Measurements from ENCODE around the gene MSN.
"Not testable (repeated sequence)": the region's sequence is repeated elsewhere in the genome, so short reads cannot be mapped to it uniquely, and the experiment has no call there.

MSN gene

DNA sequence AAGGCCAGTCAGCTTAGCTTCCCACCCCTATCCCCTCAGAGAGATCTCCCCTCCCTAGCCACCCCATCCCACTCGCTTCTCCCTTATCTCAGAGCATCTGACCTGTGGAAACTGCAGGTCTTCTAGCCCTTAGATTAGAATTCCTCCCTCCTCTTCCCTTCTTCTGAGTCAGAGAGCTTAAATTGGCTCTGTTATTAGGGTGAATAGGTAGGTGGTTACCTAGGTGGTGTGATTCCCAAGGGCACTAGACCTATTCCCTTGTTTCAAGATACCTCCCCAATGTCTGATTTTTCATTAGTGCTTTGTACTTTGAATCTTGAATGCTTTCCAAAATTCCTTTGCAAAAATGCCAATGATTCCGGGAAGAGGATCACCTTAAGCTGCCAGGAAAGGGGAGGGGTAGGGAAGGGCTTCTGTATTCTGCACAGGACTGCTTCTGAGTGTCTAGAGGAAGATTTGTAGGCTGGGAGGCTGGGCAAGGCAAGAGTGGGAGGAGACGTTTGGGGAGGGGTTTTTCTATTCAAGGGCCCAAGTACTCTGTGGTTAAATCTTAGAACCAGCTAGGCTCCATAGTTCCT is 24.5 kb upstream of the MSN start:
- DNase-seq (ENCODE audit: insufficient read length, low spot score) (no peak), FAIRE-seq (no peak)
- TF ChIP-seq PAX5 (IDR thresholded peaks at IDR 0.05; ENCODE audit: insufficient read depth, low read length, severe bottlenecking), result no peak
- no peak for TF ChIP-seq POLR2A (IDR thresholded peaks at IDR 0.05; ENCODE audit: low read depth, low read length)
- no peak for TF ChIP-seq POU2F2 (IDR thresholded peaks at IDR 0.05; ENCODE audit: low read depth, low read length)
- no peak for TF ChIP-seq POLR2AphosphoS5 (IDR thresholded peaks at IDR 0.05; ENCODE audit: low read depth, low read length)
- TF ChIP-seq TAF1 (IDR thresholded peaks at IDR 0.05; ENCODE audit: low read depth, low read length), result no peak
- no peak for TF ChIP-seq SPI1 (IDR thresholded peaks at IDR 0.05; ENCODE audit: low read depth, low read length)

DNA sequence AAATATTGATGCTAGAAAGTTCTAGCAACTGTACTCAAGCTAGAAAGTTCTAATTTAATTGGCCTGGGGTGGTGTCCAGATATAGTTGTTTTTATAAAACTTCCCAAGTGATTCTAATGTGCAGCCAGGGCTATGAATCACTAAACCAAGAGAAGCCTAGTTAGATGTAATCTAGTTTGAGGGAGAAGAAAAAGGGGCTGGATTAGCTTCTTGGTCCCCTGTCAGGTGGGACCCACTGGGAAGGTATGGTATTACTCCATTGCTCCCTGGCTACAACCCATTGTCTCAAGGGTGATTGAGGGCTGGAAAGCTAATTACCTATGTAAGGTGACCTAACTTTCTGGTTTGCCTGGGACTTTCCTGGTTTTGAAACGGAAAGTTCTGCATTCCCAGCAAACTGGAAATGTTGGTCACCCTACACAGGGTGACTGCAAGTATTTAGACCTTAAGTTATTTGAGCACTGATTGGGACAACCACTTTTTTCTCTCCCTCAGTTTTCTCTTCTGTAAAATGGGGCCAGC is 23.9 kb upstream of the MSN start:
- DNase-seq (ENCODE audit: insufficient read length, low spot score) (no peak), FAIRE-seq (peak; percentile 5)
- TF ChIP-seq SPI1 (IDR thresholded peaks at IDR 0.05; ENCODE audit: low read depth, low read length) (no peak), POLR2AphosphoS5 (IDR thresholded peaks at IDR 0.05; ENCODE audit: low read depth, low read length) (no peak), TAF1 (IDR thresholded peaks at IDR 0.05; ENCODE audit: low read depth, low read length) (no peak), POU2F2 (IDR thresholded peaks at IDR 0.05; ENCODE audit: low read depth, low read length) (no peak), PAX5 (IDR thresholded peaks at IDR 0.05; ENCODE audit: insufficient read depth, low read length, severe bottlenecking) (no peak), POLR2A (IDR thresholded peaks at IDR 0.05; ENCODE audit: low read depth, low read length) (no peak)

DNA sequence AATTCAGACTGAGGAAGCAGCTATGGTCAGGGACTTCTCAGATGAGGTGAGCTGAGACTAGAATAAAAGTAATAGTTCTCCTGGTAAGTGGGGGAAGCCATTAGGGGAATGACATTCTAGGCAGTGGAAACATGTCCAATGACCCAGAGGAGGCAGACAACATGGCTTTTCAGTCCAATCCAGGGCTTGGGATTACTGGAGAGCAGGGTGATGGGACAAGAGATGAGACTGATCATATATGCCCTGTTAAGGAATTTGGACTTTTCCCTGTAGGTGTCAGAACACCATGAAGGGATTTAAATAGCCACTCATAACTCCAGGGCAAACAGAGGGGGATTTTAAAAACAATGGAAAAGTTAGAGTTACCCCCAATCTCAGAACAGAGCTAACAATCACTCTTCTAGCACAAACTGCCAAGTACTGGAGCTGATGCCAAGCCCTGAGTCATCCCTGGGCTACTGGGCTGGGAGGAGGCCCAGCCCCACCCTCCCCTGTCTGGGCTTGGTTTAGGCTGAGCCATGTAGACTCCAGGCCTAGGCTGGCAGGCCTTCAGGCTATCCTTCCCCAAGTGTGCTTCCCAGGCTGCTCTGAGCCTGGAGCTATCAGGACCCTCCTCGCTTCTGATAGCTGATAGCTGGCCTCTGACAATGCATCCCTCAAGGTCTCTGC is 22.7 kb upstream of the MSN start:
- TF ChIP-seq POU2F2 (IDR thresholded peaks at IDR 0.05; ENCODE audit: low read depth, low read length) (no peak), POLR2A (IDR thresholded peaks at IDR 0.05; ENCODE audit: low read depth, low read length) (no peak), TAF1 (IDR thresholded peaks at IDR 0.05; ENCODE audit: low read depth, low read length) (no peak), POLR2AphosphoS5 (IDR thresholded peaks at IDR 0.05; ENCODE audit: low read depth, low read length) (no peak), SPI1 (IDR thresholded peaks at IDR 0.05; ENCODE audit: low read depth, low read length) (no peak), PAX5 (IDR thresholded peaks at IDR 0.05; ENCODE audit: insufficient read depth, low read length, severe bottlenecking) (no peak)
- FAIRE-seq, result no peak
- DNase-seq (ENCODE audit: insufficient read length, low spot score), result no peak

DNA sequence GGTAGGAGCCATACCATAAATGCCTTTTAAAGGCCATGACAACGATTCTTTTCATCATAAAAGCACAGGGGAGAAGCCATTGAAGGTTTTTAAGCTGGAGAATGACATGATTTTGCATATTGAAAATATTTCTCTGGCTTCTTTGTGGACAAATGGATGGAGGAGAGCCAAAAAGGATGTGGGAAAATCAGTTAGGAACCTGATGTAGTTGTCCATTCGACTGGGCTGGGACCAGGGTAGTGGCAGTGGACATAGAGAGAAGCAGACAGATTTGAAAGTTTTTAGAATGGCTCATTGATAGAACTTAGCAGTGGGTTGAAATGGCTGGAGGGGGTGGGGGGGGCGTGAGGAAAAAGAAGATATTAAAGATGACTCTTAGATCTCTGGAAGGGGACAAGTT is 19.7 kb upstream of the MSN start:
- TF ChIP-seq SPI1 (IDR thresholded peaks at IDR 0.05; ENCODE audit: low read depth, low read length) (no peak), POLR2A (IDR thresholded peaks at IDR 0.05; ENCODE audit: low read depth, low read length) (no peak), PAX5 (IDR thresholded peaks at IDR 0.05; ENCODE audit: insufficient read depth, low read length, severe bottlenecking) (no peak), POU2F2 (IDR thresholded peaks at IDR 0.05; ENCODE audit: low read depth, low read length) (no peak), POLR2AphosphoS5 (IDR thresholded peaks at IDR 0.05; ENCODE audit: low read depth, low read length) (no peak), TAF1 (IDR thresholded peaks at IDR 0.05; ENCODE audit: low read depth, low read length) (no peak)
- FAIRE-seq (no peak), DNase-seq (ENCODE audit: insufficient read length, low spot score) (no peak)

DNA sequence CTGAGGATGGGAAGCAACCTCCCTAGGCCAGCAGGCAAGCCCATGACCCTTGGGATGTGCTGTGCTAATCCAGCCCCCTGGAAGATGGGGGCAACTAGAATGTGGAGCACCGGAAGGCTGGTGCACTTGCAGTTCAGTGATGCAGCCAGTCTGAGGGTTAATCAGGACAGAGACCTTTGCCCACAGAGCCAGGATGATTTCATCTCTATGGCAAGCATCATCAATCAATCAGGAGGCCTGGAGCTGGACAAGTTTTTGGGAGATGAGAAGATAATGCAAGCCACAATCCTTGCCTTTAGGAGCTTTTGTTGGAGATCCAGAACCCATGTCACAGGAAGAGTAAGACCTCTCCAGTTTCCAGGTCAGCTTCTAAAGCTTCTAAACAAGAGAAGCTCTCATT is 15.4 kb upstream of the MSN start:
- FAIRE-seq (no peak), DNase-seq (ENCODE audit: insufficient read length, low spot score) (no peak)
- TF ChIP-seq POLR2A (IDR thresholded peaks at IDR 0.05; ENCODE audit: low read depth, low read length) (no peak), POU2F2 (IDR thresholded peaks at IDR 0.05; ENCODE audit: low read depth, low read length) (no peak), PAX5 (IDR thresholded peaks at IDR 0.05; ENCODE audit: insufficient read depth, low read length, severe bottlenecking) (no peak), POLR2AphosphoS5 (IDR thresholded peaks at IDR 0.05; ENCODE audit: low read depth, low read length) (no peak), TAF1 (IDR thresholded peaks at IDR 0.05; ENCODE audit: low read depth, low read length) (no peak), SPI1 (IDR thresholded peaks at IDR 0.05; ENCODE audit: low read depth, low read length) (no peak)

DNA sequence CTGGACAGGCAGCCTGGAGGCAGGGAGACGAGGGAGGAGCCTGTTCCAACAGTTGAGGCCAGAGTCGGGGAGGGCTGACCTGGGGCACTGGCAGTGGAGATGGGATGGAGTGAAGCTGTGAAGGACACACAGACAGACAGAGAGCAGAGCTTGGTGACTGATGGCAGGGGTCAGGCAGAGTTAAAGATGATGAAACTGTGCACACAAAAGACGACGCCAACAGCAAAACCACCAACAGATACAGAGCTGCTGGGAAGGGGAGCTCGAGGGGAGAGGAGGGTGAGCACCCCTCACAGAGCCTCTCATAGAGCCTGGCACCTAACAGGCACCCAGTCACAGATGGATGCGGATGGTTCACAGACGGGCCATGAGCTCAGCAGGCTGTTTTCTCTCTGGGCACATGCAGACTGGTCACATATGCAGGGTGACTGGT is 10.4 kb upstream of the MSN start:
- FAIRE-seq; DNase-seq (ENCODE audit: insufficient read length, low spot score): not testable (repeated sequence)

DNA sequence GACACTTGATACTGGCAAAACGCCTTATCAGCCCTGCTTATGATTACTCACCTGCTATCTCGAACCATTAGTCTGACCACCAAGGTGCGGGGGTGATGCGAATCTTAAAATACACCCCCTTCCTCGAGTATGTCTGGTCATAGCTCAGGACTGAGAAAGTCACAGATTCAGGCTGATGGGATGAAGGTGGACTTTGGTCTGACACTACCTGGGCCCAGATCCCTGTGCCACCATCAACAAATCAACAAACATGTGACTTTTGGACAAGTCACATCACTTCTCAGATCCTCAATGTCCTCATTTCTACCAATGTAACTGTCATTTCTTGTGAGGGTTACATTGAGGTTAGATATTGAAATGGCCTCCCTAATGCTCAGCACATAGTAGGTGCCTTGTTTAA is 9.8 kb upstream of the MSN start:
- FAIRE-seq (peak; percentile 71), DNase-seq (ENCODE audit: insufficient read length, low spot score) (no peak)
- TF ChIP-seq POU2F2 (IDR thresholded peaks at IDR 0.05; ENCODE audit: low read depth, low read length) (no peak), POLR2AphosphoS5 (IDR thresholded peaks at IDR 0.05; ENCODE audit: low read depth, low read length) (no peak), POLR2A (IDR thresholded peaks at IDR 0.05; ENCODE audit: low read depth, low read length) (no peak), TAF1 (IDR thresholded peaks at IDR 0.05; ENCODE audit: low read depth, low read length) (no peak), SPI1 (IDR thresholded peaks at IDR 0.05; ENCODE audit: low read depth, low read length) (no peak), PAX5 (IDR thresholded peaks at IDR 0.05; ENCODE audit: insufficient read depth, low read length, severe bottlenecking) (no peak)

DNA sequence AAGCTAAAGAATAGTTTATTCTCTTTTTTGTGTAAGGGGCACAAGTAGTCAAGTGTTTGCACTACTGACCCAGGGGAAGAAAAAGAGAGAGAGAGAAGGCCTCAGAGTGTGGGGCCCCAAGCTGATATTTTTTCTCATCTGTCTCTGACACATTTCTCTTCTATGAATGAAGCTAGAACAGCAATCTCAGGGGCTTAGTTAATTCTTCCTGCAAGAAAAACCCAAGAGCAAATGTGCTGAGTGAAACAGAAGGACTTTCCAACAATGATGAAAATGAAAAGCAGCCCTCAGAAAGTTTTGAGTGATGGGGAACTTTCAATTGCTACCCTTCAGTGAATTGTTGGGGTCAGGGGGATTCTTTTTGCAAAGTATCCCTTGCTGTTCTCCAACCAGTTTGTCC is 9.2 kb upstream of the MSN start:
- no peak for FAIRE-seq
- no peak for TF ChIP-seq POU2F2 (IDR thresholded peaks at IDR 0.05; ENCODE audit: low read depth, low read length)
- TF ChIP-seq TAF1 (IDR thresholded peaks at IDR 0.05; ENCODE audit: low read depth, low read length), result no peak
- no peak for TF ChIP-seq POLR2A (IDR thresholded peaks at IDR 0.05; ENCODE audit: low read depth, low read length)
- no peak for DNase-seq (ENCODE audit: insufficient read length, low spot score)

DNA sequence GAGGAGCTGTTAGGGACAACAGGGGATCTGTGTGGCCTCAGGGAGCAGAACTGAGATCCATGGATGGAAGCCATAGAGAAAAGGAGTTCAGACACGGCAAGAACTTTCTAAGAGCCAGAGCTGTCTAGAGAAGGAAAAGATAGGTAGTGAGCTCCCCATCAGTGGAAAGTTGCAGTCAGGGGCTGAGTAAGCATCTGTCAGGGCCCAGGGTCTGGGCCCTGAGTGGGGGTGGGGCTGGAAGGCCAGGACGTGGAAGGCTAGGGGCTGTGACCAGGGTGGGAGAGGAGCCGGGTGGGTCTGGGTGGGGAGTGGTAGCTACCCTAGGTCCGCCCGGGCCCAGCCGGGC is 324 bp upstream of the MSN start:
- no peak for DNase-seq (ENCODE audit: insufficient read length, low spot score)
- no peak for FAIRE-seq
- no peak for TF ChIP-seq POLR2A (IDR thresholded peaks at IDR 0.05; ENCODE audit: low read depth, low read length)
- TF ChIP-seq TAF1 (IDR thresholded peaks at IDR 0.05; ENCODE audit: low read depth, low read length), result no peak
- no peak for TF ChIP-seq POLR2AphosphoS5 (IDR thresholded peaks at IDR 0.05; ENCODE audit: low read depth, low read length)
- TF ChIP-seq SPI1 (IDR thresholded peaks at IDR 0.05; ENCODE audit: low read depth, low read length), result no peak
- TF ChIP-seq POU2F2 (IDR thresholded peaks at IDR 0.05; ENCODE audit: low read depth, low read length), result no peak
- TF ChIP-seq PAX5 (IDR thresholded peaks at IDR 0.05; ENCODE audit: insufficient read depth, low read length, severe bottlenecking), result no peak
